GM12878 (cell line): ENCODE data around the gene WDR31. TPM values are rescaled to one million over a fixed set of nuclear protein-coding genes. Genes with fewer than 3 reads are reported as not detected.
A peak's percentile ranks its signal among the peaks of the same experiment; 100 is the strongest.

Experiments used
- ATAC-seq: fragments of 200-7000 bp; cut with Tn5 transposase; 3 replicates; pipeline ENCODE4 v1.9.1; 2020; ENCODE audit warnings: mild to moderate bottlenecking, moderate library complexity
- BruUV-seq: library from RNA; stranded (reverse); fragments of 400-500 nt; replicated peaks from 2 replicates; lab custom pipeline; 2021; lab: Mats Ljungman, UMichigan
- CTCF ChIA-PET: fragments of 300-600 bp; sonication (Branson Sonifier 250); formaldehyde crosslinking; extraction: SDS; loops from one replicate; lab custom pipeline; 2021; ENCODE audit warnings: inconsistent platforms; lab: Yijun Ruan, JAX
- POLR2A ChIA-PET: fragments of 350-600 bp; formaldehyde crosslinking; extraction: SDS; loops from one replicate; lab custom pipeline; 2021; ENCODE audit warnings: inconsistent platforms; lab: Charles Lee
- RAD21 ChIA-PET: fragments of 300-600 bp; sonication (Branson Sonifier 250); formaldehyde crosslinking; loops from one replicate; lab custom pipeline; 2023; ENCODE audit warnings: antibody characterized with exemption; ENCODE audit not compliant: unreplicated experiment; lab: Charles Lee
- SMC1A ChIA-PET: fragments of 300-600 bp; sonication (Branson Sonifier 250); formaldehyde crosslinking; loops from one replicate; lab custom pipeline; 2023; ENCODE audit not compliant: unreplicated experiment, uncharacterized antibody; lab: Charles Lee
- DNase-seq: peaks from one replicate; pipeline ENCODE4 v3.0.0-alpha.2; 2011; ENCODE audit warnings: low read depth, low spot score
- FAIRE-seq: peaks from 3 replicates; lab custom pipeline; 2011; peaks lifted over from hg19 to GRCh38; lab: Jason Lieb, UNC
- H2AFZ ChIP-seq: 2 replicates; pipeline ENCODE4 v1.6.0; 2011; ENCODE audit warnings: low read depth, low read length, control low read depth; ENCODE audit not compliant: control insufficient read depth
- H3K27ac ChIP-seq: 2 replicates; pipeline ENCODE4 v1.5.1; 2011; ENCODE audit warnings: control low read depth; ENCODE audit not compliant: control insufficient read depth, insufficient read depth
- H3K27me3 ChIP-seq, 2 experiments: replicated peaks in 1 of 2; 2 replicates each; pipeline versions ENCODE4 v1.6.0 to v1.6.1; 2011; ENCODE audit warnings: low read length in 1 of 2; ENCODE audit not compliant: control insufficient read depth in 2 of 2, insufficient read depth in 2 of 2
- H3K36me3 ChIP-seq, 2 experiments: 2 replicates each; pipeline ENCODE4 v1.5.1; 2011; ENCODE audit warnings: low read length in 1 of 2; ENCODE audit not compliant: control insufficient read depth in 2 of 2, insufficient read depth in 2 of 2
- H3K4me1 ChIP-seq: 2 replicates; pipeline ENCODE4 v1.6.1; 2011; ENCODE audit warnings: mild to moderate bottlenecking, low read length, moderate library complexity, mixed read lengths; ENCODE audit not compliant: control insufficient read depth, insufficient read depth
- H3K4me2 ChIP-seq: 2 replicates; pipeline ENCODE4 v1.6.0; 2011; ENCODE audit warnings: control low read depth; ENCODE audit not compliant: control insufficient read depth, insufficient read depth
- H3K4me3 ChIP-seq: fragments of 200-600 bp; sonication (generic); 2 replicates; pipeline ENCODE4 v1.5.1; 2016
- H3K79me2 ChIP-seq: 2 replicates; pipeline ENCODE4 v1.6.0; 2011; ENCODE audit warnings: low read length; ENCODE audit not compliant: control insufficient read depth, insufficient read depth
- H3K9ac ChIP-seq: 2 replicates; pipeline ENCODE4 v1.8.0; 2011; ENCODE audit warnings: low read length, control low read depth, mixed read lengths; ENCODE audit not compliant: control insufficient read depth, insufficient read depth
- H3K9me3 ChIP-seq: replicated peaks from 3 replicates; pipeline ENCODE4 v1.5.1; 2011; ENCODE audit warnings: mild to moderate bottlenecking, low read length; ENCODE audit not compliant: control insufficient read depth, insufficient read depth
- H4K20me1 ChIP-seq: 2 replicates; pipeline ENCODE4 v1.6.0; 2011; ENCODE audit not compliant: control insufficient read depth, insufficient read depth
- BHLHE40 ChIP-seq, 2 experiments: fragments of 450-650 bp in 1 of 2; IDR thresholded peaks; 2 replicates each; pipeline ENCODE4 v1.6.1; 2011 to 2017; ENCODE audit warnings: low read depth in 2 of 2, borderline replicate concordance in 1 of 2, improper control_type of control experiment in 1 of 2, low read length in 1 of 2, mild to moderate bottlenecking in 1 of 2
- CBX5 ChIP-seq: sonication (generic); IDR thresholded peaks from 2 replicates; pipeline ENCODE4 v1.6.1; 2016; ENCODE audit warnings: low read depth, moderate library complexity, mild to moderate bottlenecking, inconsistent platforms
- CREB1 ChIP-seq: IDR thresholded peaks from 2 replicates; pipeline ENCODE4 v1.6.1; 2012; ENCODE audit warnings: low read depth, mild to moderate bottlenecking, inconsistent platforms
- HDAC2 ChIP-seq: fragments of 200-600 bp; sonication (generic); IDR thresholded peaks from 2 replicates; pipeline ENCODE4 v1.6.1; 2017
- KAT2A ChIP-seq: conservative IDR thresholded peaks from 2 replicates; pipeline ENCODE4 v1.6.1; 2011; ENCODE audit warnings: low read depth, low read length; ENCODE audit not compliant: control insufficient read depth
- MTA2 ChIP-seq: fragments of 450-650 bp; IDR thresholded peaks from 2 replicates; pipeline ENCODE4 v1.6.1; 2016; ENCODE audit warnings: low read depth, mild to moderate bottlenecking, moderate library complexity
- PAX8 ChIP-seq: fragments of 450-650 bp; IDR thresholded peaks from 2 replicates; pipeline ENCODE4 v1.6.1; 2017; ENCODE audit warnings: mild to moderate bottlenecking, moderate library complexity
- RELA ChIP-seq: fragments of 450-650 bp; IDR thresholded peaks from 2 replicates; pipeline ENCODE4 v1.8.0; 2014; ENCODE audit warnings: borderline replicate concordance; ENCODE audit not compliant: partially characterized antibody
- STAT3 ChIP-seq: IDR thresholded peaks from 2 replicates; pipeline ENCODE4 v1.6.1; 2011; ENCODE audit warnings: low read depth, low read length, improper control_type of control experiment
- TBL1XR1 ChIP-seq: IDR thresholded peaks from 2 replicates; pipeline ENCODE4 v1.6.1; 2012; ENCODE audit warnings: low read depth, low read length, improper control_type of control experiment
- YY1 ChIP-seq: IDR thresholded peaks from 2 replicates; pipeline ENCODE4 v1.6.1; 2011; ENCODE audit warnings: low read depth, mild to moderate bottlenecking, low read length
- ZSCAN29 ChIP-seq: fragments of 450-650 bp; IDR thresholded peaks from 2 replicates; pipeline ENCODE4 v1.6.1; 2017; ENCODE audit warnings: mild to moderate bottlenecking, moderate library complexity
- WGBS: methylation state at CpG from one replicate; pipeline ENCODE4 v1.1.6; 2016; ENCODE audit warnings: low lambda C conversion rate; ENCODE audit not compliant: insufficient replicate concordance, insufficient coverage; ENCODE audit errors: missing lambda C conversion rate; 5-methylcytosine and 5-hydroxymethylcytosine counted together
- in situ Hi-C: fragments of 300-500 bp; cut with MboI; formaldehyde crosslinking; loops from 9 replicates; pipeline ENCODE4 v1.14.3; 2018; ENCODE audit warnings: mixed read lengths
- intact Hi-C: fragments of 100-400 bp; cut with micrococcal nuclease; formaldehyde crosslinking; loops from one replicate; pipeline ENCODE4 v1.14.2; 2022; ENCODE audit not compliant: unreplicated experiment
- polyA plus RNA-seq, 11 experiments: library from polyadenylated mRNA; depleted of rRNA in 4 of 11; unstranded in 6 of 11; stranded (reverse) in 5 of 11; fragments of >200 nt; fragmentation: Nextera tagmentation in 4 of 11; fragmentation: Illumina TruSeq in 1 of 11; extraction: Ambion mirVana in 4 of 11; extraction: Trizol in 1 of 11; gene quantifications; 1 replicate in 1 of 11; 2 replicates in 10 of 11; pipeline versions ENCODE4 v1.2.1 to v1.2.3, GENCODE V29; 2011 to 2016; ENCODE audit warnings: inconsistent platforms in 2 of 11, missing spikeins in 2 of 11, low read depth in 1 of 11
- total RNA-seq, 4 experiments: library from RNA; depleted of rRNA in 3 of 4; stranded (reverse); fragments of >200 nt in 3 of 4; fragmentation: Illumina TruSeq in 1 of 4; extraction: Trizol in 1 of 4; gene quantifications; 2 replicates each; pipeline versions ENCODE4 v1.2.1 to v1.2.3, GENCODE V29; 2013 to 2021
- TF ChIP-seq, protein P1 (sequence below): IDR thresholded peaks from 2 replicates; pipeline ENCODE4 v1.6.1; 2011; ENCODE audit warnings: borderline replicate concordance, low read depth, mild to moderate bottlenecking, moderate library complexity, low read length; ENCODE audit not compliant: insufficient read depth, poor library complexity, severe bottlenecking

Gene WDR31
- total and polyA plus RNA-seq, 10 of the 15 experiments (the other 5 are each of a cell fraction or from before 2014, with no cell fraction given), result 0.26 to 1.7 (median 0.79) TPM

DNA sequence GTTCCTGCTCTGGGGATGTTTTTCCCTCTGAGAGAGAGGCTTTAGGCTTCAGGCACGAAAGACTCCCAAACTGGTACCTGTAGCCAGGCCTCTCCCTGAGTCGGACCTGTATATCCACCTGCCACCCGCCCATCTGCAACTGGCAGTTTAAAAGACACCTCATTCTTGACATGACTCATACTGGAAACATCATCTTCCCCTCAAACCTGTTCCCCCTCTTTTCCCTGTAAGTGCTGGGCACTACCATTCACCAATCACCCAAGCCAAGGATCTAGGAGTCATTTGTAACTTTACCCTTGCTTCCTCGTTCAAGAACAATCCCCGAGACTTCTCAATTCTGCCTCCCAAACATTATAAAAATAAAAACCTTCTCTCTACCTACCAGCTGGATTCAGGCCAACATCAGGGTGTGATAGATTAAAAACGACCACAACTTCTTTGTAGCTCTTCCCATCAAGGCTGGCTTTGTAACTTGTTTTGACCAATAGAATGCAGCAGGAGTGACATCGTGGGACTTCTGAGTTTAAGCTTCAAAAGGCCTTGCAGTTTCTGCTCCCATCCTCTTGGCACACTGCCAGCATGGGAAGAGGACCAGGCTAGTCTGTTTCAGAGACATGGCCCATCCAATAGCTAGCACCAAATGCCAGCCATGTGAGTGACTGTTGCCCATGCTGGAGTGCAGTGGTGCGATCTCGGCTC is 1.8 kb upstream of the WDR31 start:
- BruUV-seq, result no TSS peak
- SMC1A ChIA-PET, result interaction anchor here (0.8 kb wide), 1 partner anchor 9 kb away, joined by 4 read pairs; no protein-coding TSS in a partner anchor
- Histone ChIP-seq H3K9me3 (no peaks in the 10 kb centered on the region), H3K79me2 (no peaks in the 10 kb centered on the region), H2AFZ (peak overlapping the region; percentile 51), H3K4me2 (no peak overlapping the region), H4K20me1 (no peaks in the 10 kb centered on the region), H3K36me3 (no peaks in the 10 kb centered on the region), H3K4me1 (no peaks in the 10 kb centered on the region), H3K27me3 (no peaks in the 10 kb centered on the region), H3K9ac (no peak overlapping the region), H3K4me3 (no peak overlapping the region), H3K27ac (no peak overlapping the region)
- FAIRE-seq (no peak), DNase-seq (no peak), ATAC-seq (no peak)
- no peak for TF ChIP-seq PAX8
- TF ChIP-seq, protein P1, sequence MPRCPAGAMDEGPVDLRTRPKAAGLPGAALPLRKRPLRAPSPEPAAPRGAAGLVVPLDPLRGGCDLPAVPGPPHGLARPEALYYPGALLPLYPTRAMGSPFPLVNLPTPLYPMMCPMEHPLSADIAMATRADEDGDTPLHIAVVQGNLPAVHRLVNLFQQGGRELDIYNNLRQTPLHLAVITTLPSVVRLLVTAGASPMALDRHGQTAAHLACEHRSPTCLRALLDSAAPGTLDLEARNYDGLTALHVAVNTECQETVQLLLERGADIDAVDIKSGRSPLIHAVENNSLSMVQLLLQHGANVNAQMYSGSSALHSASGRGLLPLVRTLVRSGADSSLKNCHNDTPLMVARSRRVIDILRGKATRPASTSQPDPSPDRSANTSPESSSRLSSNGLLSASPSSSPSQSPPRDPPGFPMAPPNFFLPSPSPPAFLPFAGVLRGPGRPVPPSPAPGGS, result peak; percentile 38
- RAD21 ChIA-PET, result no interaction called here
- intact Hi-C loops (loop anchor here (2.0 to 5.0 kb wide), 2 partner anchors 59 to 65 kb away; partner anchors contain the start of genes ALAD, CDC26 and PRPF4), in situ Hi-C loops (no loop called here)
- POLR2A ChIA-PET, result interaction anchor here (2.5 kb wide), 1 partner anchor 67 kb away, joined by 7 read pairs; the partner anchor contains the start of genes CDC26 and PRPF4
- WGBS, result 52% methylated on average over 9 of the region's 9 CpGs
- CTCF ChIA-PET, result interaction anchor here (1.2 to 3.5 kb wide), 2 partner anchors 9 to 60 kb away, joined by 3 to 26 read pairs; partner anchors contain the start of gene ALAD

DNA sequence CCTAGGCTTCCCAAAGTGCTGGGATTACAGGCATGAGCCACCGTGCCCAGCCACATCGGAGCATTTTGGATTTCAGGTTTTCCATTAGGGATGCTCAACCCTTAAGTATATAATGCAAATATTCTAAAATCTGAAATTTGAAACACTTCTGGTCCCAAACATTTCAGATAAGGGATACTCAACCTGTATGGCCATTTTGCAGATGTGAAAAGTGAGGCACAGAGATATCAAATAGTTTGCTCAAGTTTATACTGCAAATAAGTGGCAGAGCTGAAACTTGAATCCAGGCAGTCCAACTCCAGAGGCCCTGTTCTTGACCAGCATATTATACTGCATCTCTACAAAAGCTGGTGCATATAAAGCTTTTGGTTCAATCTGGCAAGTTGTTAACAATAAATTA is 2.4 kb downstream of the WDR31 start:
- ATAC-seq, result no peak
- H3K27ac ChIP-seq, result no peak overlapping the region
- H3K9me3 ChIP-seq, result no peaks in the 10 kb centered on the region
- TF ChIP-seq MTA2 (no peak), HDAC2 (no peak), YY1 (no peak), CBX5 (no peak), STAT3 (no peak), TBL1XR1 (no peak), KAT2A (no peak), RELA (no peak), CREB1 (no peak), BHLHE40 (IDR thresholded peaks at IDR 0.05; ENCODE audit: borderline replicate concordance in 1 of 2, low read depth in 2 of 2, low read length in 1 of 2) (no peak), ZSCAN29 (no peak)
- no peaks in the 10 kb centered on the region for H3K27me3 ChIP-seq
- no peak for FAIRE-seq
- no peaks in the 10 kb centered on the region for H3K36me3 ChIP-seq
- in situ Hi-C loops, result no loop called here
- BruUV-seq, result no TSS peak
- CTCF ChIA-PET, result interaction anchor here (0.8 to 2.0 kb wide), 3 partner anchors 9 to 63 kb away, joined by 3 to 6 read pairs (median 5); partner anchors contain the start of genes CDC26 and PRPF4
- no peak overlapping the region for H2AFZ ChIP-seq
- H3K79me2 ChIP-seq, result no peaks in the 10 kb centered on the region
- SMC1A ChIA-PET, result interaction anchor here (1.0 to 2.1 kb wide), 2 partner anchors 24 to 63 kb away, joined by 3 to 5 read pairs; no protein-coding TSS in a partner anchor
- no peak overlapping the region for H3K9ac ChIP-seq
- H3K4me3 ChIP-seq, result no peak overlapping the region
- RAD21 ChIA-PET, result interaction anchor here (0.6 kb wide), 1 partner anchor 55 kb away, joined by 4 read pairs; no protein-coding TSS in a partner anchor
- POLR2A ChIA-PET, result no interaction called here
- 100% methylated on average over 2 of the region's 2 CpGs for WGBS
- H3K4me1 ChIP-seq, result no peaks in the 10 kb centered on the region
- intact Hi-C loops, result no loop called here
- no peak for DNase-seq
- no peaks in the 10 kb centered on the region for H4K20me1 ChIP-seq
- no peak overlapping the region for H3K4me2 ChIP-seq
